GM18508 (cell line): ENCODE data around the gene ADK.

Experiments used
- ATAC-seq: cut with Tn5 transposase; IDR thresholded peaks from one replicate; pipeline ENCODE4 v1.9.1; 2021; ENCODE audit warnings: moderate number of reproducible peaks; ENCODE audit not compliant: insufficient read depth, unreplicated experiment

Gene ADK

GRCh38 chr10:74391786-74392185, 240.8 kb downstream of the ADK start:
- ATAC-seq, result no peak

DNA sequence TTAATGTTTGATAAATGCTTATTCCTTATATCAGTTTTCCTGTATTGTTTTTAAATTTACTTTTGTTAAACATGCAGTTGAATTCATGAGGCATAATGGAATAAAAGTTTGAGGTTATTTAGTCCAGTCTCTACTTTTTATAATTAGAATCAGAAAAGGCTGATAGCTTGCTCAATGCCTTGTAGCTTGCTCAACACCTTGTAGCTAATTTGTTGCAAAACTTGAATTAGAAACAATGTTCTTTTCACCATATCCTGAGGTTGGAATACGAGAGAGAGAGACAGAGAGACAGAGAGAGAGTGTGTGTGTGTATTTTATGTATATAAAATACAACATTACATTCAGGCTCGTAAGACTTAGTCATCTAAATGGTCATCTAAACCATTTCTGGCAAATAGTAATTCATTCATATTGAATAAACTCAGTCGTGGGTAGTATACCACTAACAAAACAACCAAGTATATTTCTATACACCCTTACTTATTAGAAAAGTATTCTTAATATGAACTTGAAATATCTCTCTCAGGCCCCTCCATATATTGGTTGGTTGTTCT, 243.5 kb downstream of the ADK start:
- no peak for ATAC-seq

- no peak for ATAC-seq
These were observed 249.2 kb downstream of the ADK start for GRCh38 chr10:74400186-74400585.

- no peak for ATAC-seq
These were observed 255.0 kb downstream of the ADK start for GRCh38 chr10:74406006-74406405.

DNA sequence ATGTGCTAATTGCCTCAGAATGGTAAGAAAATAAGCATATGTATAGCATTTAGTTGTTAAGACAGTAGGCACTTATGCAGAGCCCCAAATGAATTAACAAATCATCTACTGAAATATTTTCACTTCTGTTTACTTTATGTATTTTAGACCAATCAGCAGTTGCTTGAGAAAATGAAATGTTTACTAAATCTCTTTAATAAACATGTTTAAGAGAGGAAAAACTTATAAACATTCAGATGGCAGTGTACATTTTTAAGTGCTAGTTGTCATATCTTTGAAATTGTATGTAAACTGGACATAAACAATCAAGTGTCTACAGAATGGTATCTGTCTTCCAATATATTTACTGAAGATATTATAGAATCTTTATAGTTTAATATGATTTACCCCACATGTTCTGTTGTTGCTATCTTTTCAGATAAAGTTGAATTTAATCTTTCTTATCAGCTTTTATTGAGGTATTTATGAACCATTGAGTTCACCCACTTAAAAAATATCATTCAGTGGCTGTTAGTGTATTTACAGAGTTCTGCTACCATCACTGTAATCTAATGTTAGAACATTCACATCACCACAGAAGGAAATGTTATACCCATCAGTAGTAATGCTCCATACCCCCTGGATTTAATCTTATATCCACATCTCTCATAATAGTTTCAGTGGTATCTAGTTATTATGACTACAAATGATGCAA, 264.3 kb downstream of the ADK start:
- ATAC-seq, result no peak

DNA sequence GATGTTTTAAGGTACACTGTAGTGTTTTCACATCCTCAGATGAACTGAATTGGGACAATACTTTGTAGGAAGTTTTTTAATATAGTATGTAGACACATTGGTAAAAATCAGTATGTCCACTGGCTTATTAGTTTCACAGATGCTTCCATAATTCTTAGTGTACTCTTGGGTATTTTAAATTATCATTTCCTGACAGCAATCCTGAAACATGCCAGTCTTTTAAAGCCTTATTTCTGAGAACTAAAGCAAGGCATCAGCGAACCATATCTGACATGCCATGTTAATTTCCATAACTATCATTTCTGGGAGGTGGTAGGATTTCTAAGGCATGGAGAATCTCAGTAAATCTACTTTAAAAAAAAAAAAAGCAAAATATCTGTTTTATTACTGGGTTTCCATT, 266.4 kb downstream of the ADK start:
- no peak for ATAC-seq

DNA sequence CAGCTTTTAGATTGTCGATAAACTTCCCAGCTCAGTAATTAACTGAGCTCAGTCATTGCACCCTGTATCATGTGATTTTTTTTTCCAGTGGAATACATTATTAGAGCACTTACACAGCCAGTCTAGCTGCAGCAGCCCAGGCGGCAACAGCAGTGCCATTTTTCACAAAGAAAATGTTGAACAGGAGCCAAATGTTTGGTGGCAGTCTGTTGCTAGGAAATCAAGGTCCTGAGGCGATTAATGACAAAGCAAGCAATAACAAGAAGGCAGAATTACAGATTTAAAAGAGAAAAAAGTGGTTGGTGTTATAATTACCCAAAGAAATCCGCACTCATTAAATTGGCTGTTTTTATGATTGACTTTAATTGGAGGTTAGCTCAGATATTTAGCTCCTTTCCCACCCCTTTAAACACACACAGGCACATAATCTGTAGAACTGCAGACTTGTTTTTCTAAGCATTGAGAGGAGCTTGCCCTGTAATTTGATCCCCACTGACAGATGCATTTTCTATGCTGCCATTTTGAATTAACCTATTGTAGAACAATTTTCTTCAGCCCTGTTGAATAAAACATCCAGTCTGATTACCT, 267.4 kb downstream of the ADK start:
- ATAC-seq, result no peak

GRCh38 chr10:74419491-74419951, 268.5 kb downstream of the ADK start:
- no peak for ATAC-seq

DNA sequence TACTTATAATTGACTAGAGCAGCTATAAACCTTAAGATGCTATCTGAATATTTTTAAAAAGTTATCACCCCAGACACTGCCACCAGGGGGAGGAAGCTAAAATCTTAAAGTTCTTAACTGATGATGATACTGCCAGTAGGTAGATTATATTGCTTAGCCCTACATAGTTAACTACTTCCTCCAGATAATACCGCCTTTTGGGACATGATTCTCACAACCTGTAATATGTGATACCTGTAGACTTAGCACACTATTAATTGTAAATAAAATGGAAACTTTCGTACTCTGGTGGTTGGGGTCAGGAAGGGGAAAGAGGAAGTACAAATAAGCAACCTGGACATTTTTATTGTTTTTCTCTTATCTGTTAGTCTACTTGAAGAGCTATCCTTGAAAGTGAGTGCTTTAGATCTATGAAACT, 268.9 kb downstream of the ADK start:
- no peak for ATAC-seq

- ATAC-seq, result no peak
These were observed 273.5 kb downstream of the ADK start for GRCh38 chr10:74424565-74424964.

- no peak for ATAC-seq
These were observed 274.5 kb downstream of the ADK start for GRCh38 chr10:74425456-74426001.

GRCh38 chr10:74431816-74432215, 280.8 kb downstream of the ADK start:
- no peak for ATAC-seq

DNA sequence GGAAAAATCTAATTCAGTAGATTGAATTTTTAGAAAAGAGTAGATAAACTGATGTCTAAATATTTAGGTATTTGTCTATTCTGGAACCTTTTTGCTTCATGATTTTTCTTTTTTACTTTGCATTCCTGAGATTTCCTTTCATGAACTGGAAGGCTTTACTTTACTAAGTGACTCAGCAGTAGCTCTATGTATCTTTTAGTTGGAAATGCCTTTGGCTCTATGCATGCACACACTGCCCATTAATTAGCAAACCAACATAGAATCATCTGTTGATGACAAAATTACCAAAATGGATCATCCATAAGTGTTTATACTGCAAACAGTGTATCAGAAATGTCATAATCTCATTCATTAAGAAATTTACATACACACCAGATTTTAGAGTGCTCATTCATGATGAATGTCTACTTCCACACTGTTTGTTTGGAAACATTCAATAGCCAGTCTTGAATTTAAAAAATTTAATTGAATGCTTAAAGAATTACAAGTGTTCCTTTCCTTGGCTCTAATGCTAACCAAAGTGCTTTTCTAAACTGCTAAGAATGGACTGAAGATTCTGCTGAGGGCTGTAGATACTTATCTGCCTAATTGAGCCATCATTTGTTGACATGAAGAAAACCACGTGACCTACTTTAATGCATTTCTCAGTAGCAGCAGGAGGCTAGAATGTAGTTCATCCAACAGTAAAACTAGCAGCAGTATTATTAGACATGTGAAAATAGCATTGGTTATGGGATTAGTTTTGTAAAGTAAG, 282.0 kb downstream of the ADK start:
- ATAC-seq, result no peak

DNA sequence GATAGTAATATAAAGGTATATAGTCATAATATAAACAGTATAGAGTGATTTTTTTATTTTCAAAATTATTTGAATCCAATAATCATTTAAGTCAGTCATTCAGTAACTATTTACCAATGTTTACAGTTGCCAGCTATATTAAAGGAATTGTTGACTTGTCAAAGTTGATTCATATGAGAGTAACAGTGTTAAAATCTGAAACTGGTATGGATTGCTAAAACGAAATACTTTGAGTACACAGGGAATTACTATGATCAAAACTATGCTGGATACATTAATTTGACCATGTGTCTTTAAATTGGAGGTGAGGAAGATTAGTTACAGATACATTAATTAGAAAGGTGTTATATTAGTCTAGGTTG, 282.6 kb downstream of the ADK start:
- no peak for ATAC-seq

DNA sequence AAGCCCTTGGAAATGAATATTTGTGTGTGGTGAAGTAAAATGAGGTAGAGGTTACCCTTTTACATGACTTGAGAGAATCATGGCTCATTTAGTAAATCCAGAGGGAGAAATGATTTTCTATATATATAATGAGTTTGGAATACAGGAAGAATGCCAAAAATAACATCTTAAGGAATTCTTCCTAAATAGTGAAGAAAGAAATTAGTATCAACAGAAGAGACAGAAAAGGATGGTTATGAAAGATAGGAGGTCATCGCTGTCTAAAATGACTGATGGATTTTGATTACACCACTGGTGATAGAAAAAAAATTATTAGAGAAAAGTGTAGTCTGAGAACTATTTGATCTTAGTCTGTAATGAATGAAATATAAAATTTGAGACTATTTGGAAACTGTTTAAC, 283.0 kb downstream of the ADK start:
- ATAC-seq, result no peak

GRCh38 chr10:74434547-74434946, 283.5 kb downstream of the ADK start:
- no peak for ATAC-seq

DNA sequence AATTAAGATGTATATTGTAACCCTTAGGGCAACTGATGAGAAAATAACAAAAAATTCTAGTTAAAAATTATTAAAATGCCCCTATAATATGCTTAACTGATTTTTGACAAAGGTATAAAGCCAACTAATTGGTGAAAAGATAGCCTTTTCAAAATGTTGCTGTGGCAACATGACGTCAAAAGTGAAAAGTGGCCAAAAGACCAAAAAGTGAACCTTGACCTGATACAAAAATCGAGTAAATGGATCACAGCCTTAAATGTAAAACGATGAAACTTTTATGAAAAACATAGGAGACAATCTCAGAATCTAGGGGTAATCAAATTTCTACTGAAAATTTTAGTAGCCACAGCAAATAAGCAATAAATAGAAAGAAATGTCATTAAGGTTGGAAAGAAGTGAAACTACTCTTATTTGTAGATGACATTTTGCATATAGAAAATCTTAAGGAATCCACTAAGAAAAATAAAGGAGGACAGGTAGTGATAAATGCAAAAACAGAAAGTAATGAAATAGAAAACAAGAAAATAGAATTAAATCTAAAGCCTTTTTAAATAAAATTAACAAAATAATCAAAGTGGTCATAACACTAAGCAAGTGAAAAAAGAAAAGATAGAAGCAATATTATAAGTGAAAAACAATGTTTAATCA, 285.6 kb downstream of the ADK start:
- no peak for ATAC-seq

DNA sequence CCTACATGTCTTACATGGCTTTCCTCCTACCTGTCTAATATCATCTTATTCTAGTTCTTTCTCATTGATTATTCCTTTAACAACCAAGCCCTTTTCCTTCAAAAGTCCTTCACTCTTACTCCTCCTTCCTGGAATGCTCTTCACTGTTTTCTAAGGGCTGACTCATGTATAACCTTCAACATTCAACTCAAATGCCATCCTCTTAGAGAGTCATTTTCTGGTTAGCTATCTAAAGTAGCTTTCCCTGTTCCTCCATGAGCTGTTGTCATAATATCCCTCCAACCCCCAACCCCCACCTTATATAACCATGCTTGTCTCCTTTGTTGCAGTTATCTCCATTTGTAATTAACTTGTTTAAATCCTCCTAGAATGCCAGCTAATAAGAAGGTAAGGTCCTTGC, 286.8 kb downstream of the ADK start:
- ATAC-seq, result no peak

DNA sequence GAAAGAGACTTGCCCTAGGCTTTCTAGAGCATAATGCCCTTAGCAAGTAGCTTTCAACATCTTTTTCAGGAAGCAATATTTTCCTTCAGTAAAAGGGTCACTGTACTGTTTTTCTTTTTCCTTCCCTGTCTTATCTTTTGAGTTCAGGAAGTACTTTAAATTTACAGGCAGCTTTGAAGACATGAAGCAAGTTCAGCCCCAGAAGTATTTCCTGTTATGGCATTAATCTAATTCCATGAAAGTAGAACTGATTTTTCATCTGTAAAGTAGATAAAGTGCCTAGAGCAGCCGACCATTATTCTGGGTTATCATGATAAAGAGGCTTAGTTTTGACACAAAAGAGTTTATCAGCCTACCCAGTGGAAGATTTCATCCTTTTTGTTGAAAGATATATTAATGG, 288.2 kb downstream of the ADK start:
- ATAC-seq, result no peak

GRCh38 chr10:74445493-74445892, 294.5 kb downstream of the ADK start:
- no peak for ATAC-seq

DNA sequence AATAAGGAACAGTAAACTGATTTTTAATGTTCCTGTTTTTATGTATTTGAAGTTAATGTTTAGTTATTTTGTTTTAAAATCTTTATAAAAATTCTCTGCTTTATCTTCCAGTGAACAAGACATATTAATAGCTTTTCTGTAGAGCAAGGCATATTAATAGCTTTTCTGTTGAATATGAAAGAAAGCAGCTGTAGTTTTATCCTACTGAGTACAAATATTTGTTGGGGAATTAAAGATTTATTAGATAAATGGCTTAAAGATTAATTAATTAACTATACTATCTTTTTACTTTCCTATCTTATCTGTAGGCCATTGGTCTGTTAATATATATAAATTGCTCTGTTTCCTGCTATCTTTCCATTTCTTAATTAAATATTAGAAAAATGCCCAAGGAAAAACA, 299.6 kb downstream of the ADK start:
- no peak for ATAC-seq
